GM19099 (cell line): ENCODE data around the gene DGCR8.

Source experiments
- POLR2A ChIP-seq: IDR thresholded peaks from 3 replicates; pipeline ENCODE4 v1.6.1; 2011; ENCODE audit warnings: low read depth; ENCODE audit not compliant: insufficient read length; ENCODE audit errors: extremely low read depth

Gene DGCR8

DNA sequence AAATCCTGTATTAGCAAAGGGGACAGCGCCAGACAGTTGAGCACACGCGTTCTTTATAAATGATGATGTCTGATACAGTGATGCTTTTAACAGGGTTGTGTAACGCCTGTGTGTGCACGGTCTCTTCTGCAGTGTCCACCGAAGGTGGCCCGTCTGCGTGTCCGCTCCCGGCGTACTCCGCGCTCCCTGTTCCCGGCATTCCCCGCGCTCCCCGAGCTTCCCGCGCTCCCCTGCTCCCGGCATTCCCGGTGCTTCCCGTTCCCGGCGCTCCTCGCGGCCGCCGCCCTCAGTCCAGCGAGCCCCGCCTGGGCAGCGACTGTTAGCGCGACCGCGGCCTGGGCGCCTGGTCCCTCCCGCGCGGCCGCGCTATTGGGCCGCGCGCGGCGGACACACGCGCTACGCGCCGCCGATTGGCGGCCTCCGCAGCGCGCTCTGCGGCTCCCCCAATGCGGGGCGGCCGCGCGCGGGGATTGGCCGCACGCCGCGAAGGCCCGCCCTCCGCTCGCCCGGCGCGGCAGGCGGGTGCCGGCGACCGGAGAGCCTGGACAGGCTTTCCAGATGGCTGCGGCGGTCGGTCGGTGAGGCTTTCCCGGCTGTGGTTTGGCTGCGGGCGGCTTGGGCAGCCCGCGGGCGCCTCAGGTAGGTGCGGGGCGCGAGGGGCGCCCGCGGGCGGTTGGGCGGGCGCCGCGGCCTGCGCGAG lies at the start of gene DGCR8:
Gene DGCR8, plus strand, starts transcription at position 497 of the 700 bp plus-strand sequence. CDS start 5,723 bp downstream, outside the sequence.
- no peak for TF ChIP-seq POLR2A

DNA sequence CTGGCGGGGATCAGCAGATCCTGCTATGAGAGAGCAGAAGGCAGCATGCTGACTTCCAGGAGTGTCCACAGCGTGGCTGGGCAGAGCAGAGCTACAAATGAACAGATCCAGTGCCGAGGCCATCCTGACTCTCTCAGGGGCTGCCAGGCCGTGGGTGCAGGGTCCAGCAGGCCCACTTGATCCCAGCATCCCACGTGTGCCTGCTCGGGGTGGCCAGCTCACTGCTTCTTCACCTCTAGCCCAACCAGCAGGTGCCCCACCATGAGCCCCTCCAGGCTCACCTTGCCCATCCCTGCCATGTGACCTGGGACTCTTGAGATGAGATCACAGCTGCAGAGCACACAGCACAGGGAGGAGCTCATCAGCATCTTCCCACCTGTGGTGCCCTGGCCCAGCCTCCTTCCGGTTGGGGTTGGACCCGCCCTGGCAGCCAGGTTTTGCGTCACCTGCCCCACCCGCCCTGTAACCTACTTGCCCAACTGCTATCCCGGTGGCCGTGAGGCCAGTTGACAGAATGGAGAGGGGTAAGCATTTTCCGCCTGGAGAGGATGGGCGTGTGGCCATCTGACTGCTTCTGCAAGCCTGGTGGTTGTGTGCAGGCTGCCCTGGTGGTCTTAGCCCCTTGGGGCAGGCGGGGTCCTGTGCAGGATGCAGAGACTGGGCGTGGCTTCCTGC lies 48.2 kb upstream of the DGCR8 start:
- no peak for TF ChIP-seq POLR2A

GRCh38 chr22:20032407-20032991 lies 47.5 kb upstream of the DGCR8 start:
- no peak for TF ChIP-seq POLR2A

DNA sequence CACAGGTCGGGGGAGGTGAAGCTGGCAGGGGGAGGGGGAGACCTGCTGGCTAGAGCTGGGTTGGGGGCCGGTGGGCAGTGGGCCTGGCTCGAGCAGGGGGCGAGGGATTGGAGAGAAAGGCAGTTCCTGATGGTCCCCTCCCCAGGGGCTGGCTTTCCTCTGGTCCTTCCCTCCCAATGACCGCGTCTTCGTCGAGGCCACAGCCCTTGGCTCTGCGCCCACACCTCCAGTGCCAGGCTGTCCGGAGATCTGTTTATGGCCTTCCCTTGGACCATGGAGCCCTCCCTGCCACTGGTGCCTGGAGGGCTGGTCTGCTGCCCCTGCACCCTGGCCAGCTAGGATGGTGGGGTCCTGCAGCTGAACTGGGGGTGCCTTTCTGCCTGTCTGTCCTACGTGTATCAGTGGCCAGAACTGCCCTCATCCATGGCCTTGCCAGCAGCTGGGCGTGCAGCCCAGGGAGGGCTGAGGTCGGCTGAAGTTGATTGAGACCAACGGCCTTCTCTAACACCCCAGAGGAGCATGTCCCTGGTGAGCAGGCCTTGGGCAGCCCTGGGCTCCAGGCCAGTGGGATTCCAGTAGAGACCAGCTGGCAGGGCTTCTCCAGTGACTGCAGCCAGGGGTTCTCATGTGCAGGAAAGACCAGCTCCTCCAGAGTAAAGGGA lies 46.9 kb upstream of the DGCR8 start:
- no peak for TF ChIP-seq POLR2A

DNA sequence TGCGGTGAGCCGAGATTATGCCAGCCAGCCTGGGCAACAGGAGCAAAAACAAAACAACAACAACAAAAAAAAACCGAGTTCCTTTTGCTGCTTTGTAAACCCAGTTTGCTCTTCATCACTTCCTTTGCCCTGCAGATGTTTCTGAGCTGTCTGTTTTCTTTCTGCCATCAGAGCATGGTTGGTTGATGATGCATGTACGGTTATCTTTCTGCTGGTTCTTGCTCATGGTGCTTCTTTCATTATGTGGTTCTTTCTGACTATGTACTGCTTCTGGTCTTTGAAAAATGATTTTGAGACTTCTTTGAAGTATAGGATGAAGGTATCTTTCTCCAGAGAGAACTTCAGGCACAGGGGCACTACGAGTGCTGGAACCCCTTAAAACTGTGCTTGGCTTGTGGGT lies 45.9 kb upstream of the DGCR8 start:
- no peak for TF ChIP-seq POLR2A

- TF ChIP-seq POLR2A = no peak
Observed at GRCh38 chr22:20035375-20036083, 44.5 kb upstream of the DGCR8 start.

DNA sequence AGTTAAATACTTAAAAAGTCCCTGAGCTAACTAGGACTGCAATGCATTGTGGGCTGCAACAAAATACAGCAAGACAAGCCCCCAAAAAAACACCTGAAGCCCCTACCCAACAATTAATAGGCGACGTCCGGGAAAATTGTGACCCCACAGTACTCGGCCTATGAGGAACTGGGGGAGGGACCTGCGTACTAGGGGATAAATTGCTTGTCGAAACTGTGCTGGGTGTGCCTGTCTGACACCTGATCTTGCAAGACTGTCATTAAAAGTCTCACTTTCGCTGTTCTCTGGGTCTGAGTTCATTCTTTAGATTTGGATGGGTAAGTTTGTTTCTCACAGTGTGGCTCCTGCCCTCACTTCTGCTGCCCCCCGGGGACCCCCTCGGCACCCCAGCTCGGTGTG lies 44.0 kb upstream of the DGCR8 start:
- TF ChIP-seq POLR2A = no peak

- no peak for TF ChIP-seq POLR2A
Observed at GRCh38 chr22:20036535-20037392, 43.3 kb upstream of the DGCR8 start.

- no peak for TF ChIP-seq POLR2A
Observed at GRCh38 chr22:20037419-20037818, 42.6 kb upstream of the DGCR8 start.

DNA sequence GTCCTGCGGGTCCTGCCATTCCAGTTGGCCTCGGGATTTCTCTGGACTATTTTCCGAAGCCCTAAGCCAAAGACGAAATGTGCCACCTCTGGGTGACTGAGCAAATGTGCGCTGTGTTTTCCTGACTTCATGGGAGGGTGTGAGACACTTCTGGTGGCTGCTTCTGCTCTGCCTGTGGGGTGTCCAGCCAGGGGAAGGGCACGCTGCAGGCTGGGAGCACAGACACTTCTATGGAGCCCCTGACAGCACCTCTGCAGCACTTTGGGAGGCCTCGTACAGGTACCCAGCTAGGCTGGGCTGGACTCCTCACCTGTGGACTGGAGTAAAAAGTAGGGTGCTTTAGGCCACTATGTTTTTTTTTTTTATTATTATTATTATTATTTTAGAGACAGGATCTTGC lies 41.5 kb upstream of the DGCR8 start:
- no peak for TF ChIP-seq POLR2A

GRCh38 chr22:20039683-20040325 lies 40.2 kb upstream of the DGCR8 start:
- no peak for TF ChIP-seq POLR2A

DNA sequence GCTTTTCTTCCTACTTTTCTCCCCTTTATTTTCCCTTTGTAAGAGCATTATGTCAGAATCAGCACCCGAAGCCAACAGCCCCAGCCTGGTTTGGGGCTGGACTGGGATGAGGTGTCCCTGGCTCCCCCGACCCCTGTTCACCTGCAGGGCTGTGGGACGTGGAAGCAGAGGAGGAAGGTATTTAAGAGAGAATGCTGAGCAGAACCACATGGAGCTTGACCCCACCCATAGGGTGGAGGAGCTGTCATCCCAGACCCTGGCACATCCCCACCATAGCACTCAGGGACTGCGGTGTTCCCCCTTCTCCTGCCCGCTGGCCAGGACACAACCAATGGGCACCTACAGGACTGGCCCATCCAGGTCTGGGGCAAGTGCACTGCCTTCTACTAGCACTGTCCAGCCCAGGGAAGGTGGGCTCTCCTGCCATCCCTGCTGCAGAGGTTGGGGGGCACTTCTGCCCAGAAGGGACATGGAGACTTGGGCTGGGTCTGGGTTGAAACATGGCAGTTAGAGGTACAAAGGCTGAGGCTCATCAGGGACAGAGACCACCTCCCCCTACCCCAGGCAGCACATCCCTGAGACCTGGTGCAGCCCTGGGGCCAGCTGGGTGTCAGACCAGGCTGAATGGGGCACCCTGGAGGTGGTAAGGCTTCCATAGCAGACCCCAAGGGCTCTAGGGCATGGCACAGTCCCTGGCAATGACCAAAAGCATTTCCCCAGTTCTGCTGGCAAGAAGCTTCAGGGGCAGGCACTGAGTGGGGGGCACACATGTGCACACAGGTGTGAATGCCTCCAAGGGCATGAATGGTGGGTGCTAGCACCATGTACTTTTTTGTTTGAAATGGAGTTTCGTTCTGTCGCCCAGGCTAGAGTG lies 39.5 kb upstream of the DGCR8 start:
- TF ChIP-seq POLR2A = no peak
